ENCODE results near the gene ZBTB40. TPM values are rescaled to one million over a fixed set of nuclear protein-coding genes. Genes with fewer than 3 reads are reported as not detected.

ZBTB40 gene
- total RNA-seq, 1 experiment from 2014 or later, result 25.3 TPM

DNA sequence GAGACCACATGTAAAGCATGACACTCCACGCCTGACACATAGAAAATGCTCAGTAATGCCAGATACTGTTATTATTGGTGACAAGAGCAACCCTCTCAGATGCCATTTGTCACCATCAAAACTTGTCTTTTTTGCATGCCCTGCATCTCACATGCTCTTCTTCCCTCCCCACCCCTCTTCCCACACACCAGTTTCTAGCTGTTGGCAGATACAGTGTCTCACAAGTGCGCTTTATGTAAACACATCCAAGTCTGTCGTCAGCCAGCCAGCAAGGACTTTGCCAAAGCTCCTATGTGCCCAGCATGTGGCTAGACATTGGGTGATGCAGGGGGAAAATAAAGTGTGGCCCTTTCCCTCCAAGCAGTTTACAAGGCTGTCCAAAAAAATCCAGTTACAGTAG, 66.7 kb downstream of the ZBTB40 start:
- no peak for DNase-seq (ENCODE audit: low spot score)
- Histone ChIP-seq H3K27me3 (replicated peaks; ENCODE audit: insufficient read depth, low read depth, low read length, poor library complexity) (no peaks in the 10 kb centered on the region), H3K36me3 (ENCODE audit: insufficient read depth, low read length, poor library complexity, severe bottlenecking) (peaks cover 41% of the 10 kb centered on the region), H3K9me3 (ENCODE audit: low read depth, low read length, poor library complexity, severe bottlenecking) (no peaks in the 10 kb centered on the region), H3K4me3 (ENCODE audit: low read depth, low read length, poor library complexity, severe bottlenecking) (no peak overlapping the region), H3K27ac (ENCODE audit: low read depth, low read length, poor library complexity, severe bottlenecking) (no peak overlapping the region), H3K4me1 (ENCODE audit: insufficient read depth, low read length, poor library complexity, severe bottlenecking) (no peaks in the 10 kb centered on the region)
- ChIA-PET POLR2A (ENCODE audit: low non-redundant PET) (no interaction called here), CTCF (no interaction called here)
- no TSS peak for BruUV-seq (replicated peaks)
- intact Hi-C loops (cut with micrococcal nuclease; ENCODE audit: unreplicated experiment), result no loop called here
- TF ChIP-seq CTCF (conservative IDR thresholded peaks at IDR 0.05; ENCODE audit: low read depth, low read length) (no peak), EZH2 (IDR thresholded peaks at IDR 0.05; ENCODE audit: borderline replicate concordance, low read depth, low read length, poor library complexity, severe bottlenecking) (no peak)

DNA sequence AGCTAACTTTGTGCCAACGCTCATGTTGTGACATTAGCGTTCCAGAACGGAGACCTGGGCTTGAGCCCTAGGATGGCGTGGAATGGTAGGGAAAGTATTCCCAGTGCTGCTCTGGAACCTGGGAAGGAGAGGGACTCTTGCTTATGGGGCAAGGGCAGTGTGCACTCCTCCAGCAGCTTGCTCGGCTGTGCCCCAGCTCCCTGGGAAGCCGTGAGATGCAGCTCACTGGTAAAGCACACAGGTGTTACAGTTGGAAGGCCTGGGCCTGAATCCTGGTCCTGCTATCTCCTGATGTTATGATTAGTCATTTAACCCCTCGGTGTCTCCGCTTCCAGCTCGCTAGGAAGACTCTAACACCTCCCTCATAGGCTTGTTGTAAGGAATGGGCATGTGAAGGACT, 69.2 kb downstream of the ZBTB40 start:
- DNase-seq (ENCODE audit: low spot score), result no peak
- intact Hi-C loops (cut with micrococcal nuclease; ENCODE audit: unreplicated experiment), result no loop called here
- Histone ChIP-seq H3K4me1 (ENCODE audit: insufficient read depth, low read length, poor library complexity, severe bottlenecking) (no peaks in the 10 kb centered on the region), H3K27me3 (replicated peaks; ENCODE audit: insufficient read depth, low read depth, low read length, poor library complexity) (no peaks in the 10 kb centered on the region), H3K27ac (ENCODE audit: low read depth, low read length, poor library complexity, severe bottlenecking) (no peak overlapping the region), H3K36me3 (ENCODE audit: insufficient read depth, low read length, poor library complexity, severe bottlenecking) (peaks cover 35% of the 10 kb centered on the region), H3K4me3 (ENCODE audit: low read depth, low read length, poor library complexity, severe bottlenecking) (no peak overlapping the region), H3K9me3 (ENCODE audit: low read depth, low read length, poor library complexity, severe bottlenecking) (no peaks in the 10 kb centered on the region)
- ChIA-PET CTCF (no interaction called here), POLR2A (ENCODE audit: low non-redundant PET) (no interaction called here)
- TF ChIP-seq CTCF (conservative IDR thresholded peaks at IDR 0.05; ENCODE audit: low read depth, low read length) (no peak), EZH2 (IDR thresholded peaks at IDR 0.05; ENCODE audit: borderline replicate concordance, low read depth, low read length, poor library complexity, severe bottlenecking) (no peak)
- BruUV-seq (replicated peaks), result no TSS peak

DNA sequence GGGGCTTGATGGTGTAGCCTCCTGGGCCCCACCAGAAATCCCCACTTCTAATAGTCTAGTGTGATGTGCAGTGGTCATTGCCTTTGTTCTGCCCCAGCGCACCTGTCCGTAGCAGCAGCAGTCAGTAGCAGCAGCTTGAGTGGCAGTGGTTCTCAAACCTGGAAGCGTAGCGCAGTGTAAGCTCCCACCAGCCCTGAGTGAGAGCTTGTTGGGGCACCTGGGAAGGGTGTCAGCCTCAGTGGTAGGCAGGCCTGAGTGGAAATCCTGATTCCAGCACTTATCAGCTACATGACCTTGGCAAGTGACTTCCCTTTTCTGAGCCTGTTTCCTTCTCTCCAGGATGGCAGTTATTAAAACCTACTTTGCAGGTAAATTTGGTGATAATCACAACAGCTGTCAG, 70.0 kb downstream of the ZBTB40 start:
- TF ChIP-seq EZH2 (IDR thresholded peaks at IDR 0.05; ENCODE audit: borderline replicate concordance, low read depth, low read length, poor library complexity, severe bottlenecking), result no peak
- TF ChIP-seq CTCF (conservative IDR thresholded peaks at IDR 0.05; ENCODE audit: low read depth, low read length), result no peak
- no peak for DNase-seq (ENCODE audit: low spot score)
- H3K4me3 ChIP-seq (ENCODE audit: low read depth, low read length, poor library complexity, severe bottlenecking), result no peak overlapping the region
- no peak overlapping the region for H3K27ac ChIP-seq (ENCODE audit: low read depth, low read length, poor library complexity, severe bottlenecking)
- no TSS peak for BruUV-seq (replicated peaks)
- H3K9me3 ChIP-seq (ENCODE audit: low read depth, low read length, poor library complexity, severe bottlenecking), result no peaks in the 10 kb centered on the region
- ChIA-PET CTCF (no interaction called here), POLR2A (ENCODE audit: low non-redundant PET) (no interaction called here)
- H3K27me3 ChIP-seq (replicated peaks; ENCODE audit: insufficient read depth, low read depth, low read length, poor library complexity), result no peaks in the 10 kb centered on the region
- peaks cover 35% of the 10 kb centered on the region for H3K36me3 ChIP-seq (ENCODE audit: insufficient read depth, low read length, poor library complexity, severe bottlenecking)
- intact Hi-C loops (cut with micrococcal nuclease; ENCODE audit: unreplicated experiment), result no loop called here
- H3K4me1 ChIP-seq (ENCODE audit: insufficient read depth, low read length, poor library complexity, severe bottlenecking), result no peaks in the 10 kb centered on the region
